T47D (cell line): ENCODE data around the gene CSAD.
"Not testable (repeated sequence)": the region's sequence is repeated elsewhere in the genome, so short reads cannot be mapped to it uniquely, and the experiment has no call there.

Experiments
- DNase-seq, 2 experiments: peaks; one replicate each; pipeline versions ENCODE4 v3.0.0 to v3.0.0-alpha.2; 2011 to 2012; ENCODE audit warnings: low read depth in 1 of 2, low spot score in 1 of 2
- JUND ChIP-seq: IDR thresholded peaks from 2 replicates; pipeline ENCODE4 v1.6.1; 2012; ENCODE audit warnings: low read depth
- in situ Hi-C: cut with HindIII; loops from 2 replicates; pipeline ENCODE4 v1.10.0; 2016; ENCODE audit warnings: low sequenced_read_pairs, low pct_unique_long_range_greater_than_20kb

The CSAD gene

GRCh38 chr12:53176750-53177149 is 4.0 kb downstream of the CSAD start:
- in situ Hi-C loops = no loop called here
- DNase-seq = no peak
- no peak for TF ChIP-seq JUND

GRCh38 chr12:53174881-53175491 is 5.7 kb downstream of the CSAD start:
- peak in 1 of 2 experiments; percentile 84 for DNase-seq
- in situ Hi-C loops = no loop called here
- no peak for TF ChIP-seq JUND

- TF ChIP-seq JUND = no peak
- no peak for DNase-seq
- in situ Hi-C loops = no loop called here
Observed at GRCh38 chr12:53173085-53173715, 7.5 kb downstream of the CSAD start.

- in situ Hi-C loops = no loop called here
- TF ChIP-seq JUND = no peak
- no peak for DNase-seq
Observed at GRCh38 chr12:53172352-53172751, 8.4 kb downstream of the CSAD start.

GRCh38 chr12:53171725-53172329 is 8.9 kb downstream of the CSAD start:
- DNase-seq = no peak
- TF ChIP-seq JUND = no peak
- in situ Hi-C loops = no loop called here

- no peak for DNase-seq
- in situ Hi-C loops = no loop called here
- no peak for TF ChIP-seq JUND
Observed at GRCh38 chr12:53170876-53171724, 9.6 kb downstream of the CSAD start.

GRCh38 chr12:53170215-53170614 is 10.5 kb downstream of the CSAD start:
- in situ Hi-C loops = no loop called here
- no peak for DNase-seq
- TF ChIP-seq JUND = no peak

GRCh38 chr12:53169644-53170043 is 11.1 kb downstream of the CSAD start:
- in situ Hi-C loops = no loop called here

GRCh38 chr12:53166837-53167236 is 13.9 kb downstream of the CSAD start:
- no peak for DNase-seq
- in situ Hi-C loops = no loop called here
- no peak for TF ChIP-seq JUND

More at GRCh38 chr12:53169644-53170043, 11.1 kb downstream of the CSAD start:
- DNase-seq = no peak
- no peak for TF ChIP-seq JUND

- in situ Hi-C loops, DNase-seq: not testable (repeated sequence)
Observed at GRCh38 chr12:53163008-53163407, 17.7 kb downstream of the CSAD start.

GRCh38 chr12:53161119-53161911 is 19.4 kb downstream of the CSAD start:
- in situ Hi-C loops = no loop called here
- DNase-seq = no peak
- TF ChIP-seq JUND = no peak

GRCh38 chr12:53160673-53161072 is 20.1 kb downstream of the CSAD start:
- in situ Hi-C loops = no loop called here

More at GRCh38 chr12:53160673-53161072, 20.1 kb downstream of the CSAD start:
- no peak for DNase-seq
- no peak for TF ChIP-seq JUND
